Mucosa of gallbladder (tissue), 1 donor: Measurements from ENCODE around the gene VAMP5. TPM values are rescaled to one million over a fixed set of nuclear protein-coding genes. Genes with fewer than 3 reads are reported as not detected.
A peak's percentile ranks its signal among the peaks of the same experiment; 100 is the strongest.
"Not testable (repeated sequence)": the region's sequence is repeated elsewhere in the genome, so short reads cannot be mapped to it uniquely, and the experiment has no call there.

Experiments used
- DNase-seq: peaks from one replicate; pipeline ENCODE4 v3.0.0-alpha.2; 2020; ENCODE audit warnings: low spot score
- total RNA-seq: library from RNA; stranded (reverse); gene quantifications from one replicate; pipeline ENCODE4 v1.2.1, GENCODE V29; 2021
- donor health status: DM: no; HTN: no; CAD: no.

The VAMP5 gene
- total RNA-seq, 1 donor from 2014 or later, result 48.8 TPM

DNA sequence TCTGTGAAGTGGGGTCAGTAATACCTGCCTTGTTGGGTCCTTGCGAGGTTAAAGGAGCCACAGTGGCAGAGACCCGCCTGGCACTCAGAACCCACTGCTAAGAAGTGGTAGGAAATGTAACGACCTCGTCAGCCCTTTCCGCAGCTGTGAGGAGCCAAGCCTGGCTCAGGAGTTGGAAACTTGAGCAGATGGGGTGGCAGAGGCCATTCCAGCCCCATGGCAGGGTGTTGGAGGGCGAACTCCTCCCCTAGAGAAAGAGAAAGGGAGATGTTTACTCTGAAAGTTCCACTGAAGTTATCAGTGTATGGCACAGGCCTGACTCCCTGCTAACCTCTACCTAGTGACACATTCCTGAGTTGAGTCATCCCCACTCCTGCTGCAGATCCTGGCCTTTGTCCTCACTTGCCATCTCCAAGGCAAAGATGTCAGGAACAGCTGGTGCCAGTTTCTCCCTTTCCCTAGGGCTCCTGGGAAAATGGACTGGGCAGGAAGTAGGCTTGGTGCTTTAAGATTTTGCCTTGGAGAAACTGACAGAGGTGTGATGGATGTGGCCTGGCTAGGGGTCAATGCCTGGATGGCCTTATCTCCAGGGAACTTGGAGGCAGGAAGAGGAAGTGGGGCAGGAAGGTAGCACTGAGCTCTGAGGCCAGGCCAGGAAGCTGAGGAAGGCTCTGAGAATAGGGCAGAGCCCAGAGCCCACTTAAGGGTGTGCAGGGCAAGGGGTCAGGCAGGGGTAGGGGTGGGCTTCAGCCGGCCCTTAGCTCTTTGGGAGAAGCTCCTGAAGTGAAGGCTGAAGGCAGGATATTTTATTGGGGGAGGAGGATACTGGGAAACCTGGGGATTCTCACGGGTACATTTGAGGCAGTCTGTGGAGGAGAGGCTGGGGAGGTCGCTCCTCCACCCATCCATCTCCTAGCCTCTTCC, 888 bp downstream of the VAMP5 start:
- DNase-seq, result peak; percentile 81

DNA sequence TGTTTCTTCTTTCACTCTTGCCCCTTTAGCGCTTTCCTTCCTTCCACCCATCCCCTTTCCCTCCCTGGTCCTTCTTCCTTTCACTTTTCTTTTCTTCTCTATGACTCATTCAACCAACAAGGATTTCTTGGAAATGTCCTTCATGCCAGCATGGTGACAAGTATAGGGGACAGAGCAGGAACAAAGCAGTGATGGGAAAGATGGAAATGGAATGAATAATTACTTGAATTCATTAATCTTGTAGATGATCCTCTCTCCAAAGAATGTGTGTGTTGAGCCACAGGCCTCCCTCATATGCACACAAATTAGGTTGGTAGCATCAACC, 1.5 kb downstream of the VAMP5 start:
- no peak for DNase-seq

DNA sequence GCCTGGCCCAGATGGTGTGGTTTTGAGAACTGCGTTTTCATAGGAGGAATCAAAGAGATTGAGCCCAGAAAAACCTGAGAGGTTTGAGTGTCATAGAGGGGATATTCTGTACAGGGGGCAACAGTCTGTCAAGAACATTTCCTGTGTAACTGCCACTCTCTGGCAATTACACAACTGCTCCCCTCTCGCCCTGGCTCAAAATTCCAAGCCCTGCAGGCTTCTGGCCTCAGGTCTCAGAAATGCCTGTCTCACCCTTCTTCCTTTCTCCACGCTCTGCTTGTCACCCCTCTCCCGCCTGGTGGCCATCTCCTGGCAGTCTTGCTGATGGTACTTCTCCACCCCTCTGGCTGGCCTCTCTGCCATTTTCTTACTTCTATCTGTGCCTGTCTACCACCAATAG, 4.0 kb downstream of the VAMP5 start:
- no peak for DNase-seq

DNA sequence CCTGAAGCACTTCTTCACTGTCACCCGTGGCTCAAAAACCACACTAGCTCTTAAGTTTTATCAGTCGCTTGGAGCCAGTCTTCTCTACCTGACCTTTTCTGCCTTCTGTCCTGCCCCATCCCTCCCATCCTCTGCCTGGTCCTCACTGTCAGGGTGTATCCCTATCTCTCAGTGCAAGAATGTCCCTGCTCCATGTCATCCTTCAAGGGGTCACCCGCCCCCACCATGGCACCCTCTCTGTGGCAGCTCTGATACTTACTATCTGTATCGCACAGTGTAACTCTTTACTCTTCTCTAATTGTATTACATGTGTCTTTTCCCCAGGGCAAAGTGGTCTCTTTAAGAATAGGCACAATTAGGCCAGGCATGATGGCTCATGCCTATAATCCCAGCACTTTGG, 4.4 kb downstream of the VAMP5 start:
- no peak for DNase-seq

- no peak for DNase-seq
These were observed 5.0 kb downstream of the VAMP5 start for GRCh38 chr2:85589181-85589580.

DNA sequence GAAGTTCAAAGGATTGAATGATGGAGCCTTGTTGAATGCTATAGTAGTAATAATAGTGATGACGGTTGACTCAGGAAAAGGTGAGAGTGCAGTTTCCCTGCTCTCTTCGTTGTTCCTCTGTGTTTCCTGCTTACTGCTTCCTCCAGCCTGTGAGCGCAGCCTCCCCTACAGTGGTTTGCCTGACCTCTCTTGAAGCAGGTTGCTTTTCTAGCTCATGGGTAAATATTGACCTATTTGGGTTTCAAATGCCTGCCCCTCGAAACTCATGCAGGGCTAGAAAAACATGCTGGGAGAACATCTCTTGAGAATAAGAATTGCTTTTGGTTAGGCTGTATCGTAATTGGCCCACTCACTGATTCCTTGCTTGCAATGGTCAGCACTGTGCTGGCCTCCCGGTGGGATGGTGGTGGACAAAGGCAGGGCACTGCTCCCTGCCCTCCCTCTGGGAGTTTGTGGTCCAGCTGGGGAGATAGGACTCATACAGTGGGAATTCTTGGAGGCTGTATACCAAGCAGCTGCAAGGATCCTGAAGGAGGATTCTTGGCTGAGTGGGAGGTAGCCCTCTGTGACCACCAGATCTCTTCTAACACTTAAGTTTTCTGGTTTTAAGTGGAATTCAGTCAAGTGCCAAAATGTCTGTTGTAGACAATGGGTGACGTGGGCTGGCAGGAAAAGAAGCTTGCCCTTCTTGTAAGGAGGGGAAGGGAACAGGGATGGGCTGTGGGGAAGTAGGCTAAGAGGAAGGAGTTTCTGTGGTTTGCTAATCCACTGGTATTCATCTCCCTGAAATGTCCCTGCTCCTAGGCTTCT, 6.0 kb downstream of the VAMP5 start:
- DNase-seq, result no peak

GRCh38 chr2:85590950-85591349, 6.7 kb downstream of the VAMP5 start:
- DNase-seq, result no peak

DNA sequence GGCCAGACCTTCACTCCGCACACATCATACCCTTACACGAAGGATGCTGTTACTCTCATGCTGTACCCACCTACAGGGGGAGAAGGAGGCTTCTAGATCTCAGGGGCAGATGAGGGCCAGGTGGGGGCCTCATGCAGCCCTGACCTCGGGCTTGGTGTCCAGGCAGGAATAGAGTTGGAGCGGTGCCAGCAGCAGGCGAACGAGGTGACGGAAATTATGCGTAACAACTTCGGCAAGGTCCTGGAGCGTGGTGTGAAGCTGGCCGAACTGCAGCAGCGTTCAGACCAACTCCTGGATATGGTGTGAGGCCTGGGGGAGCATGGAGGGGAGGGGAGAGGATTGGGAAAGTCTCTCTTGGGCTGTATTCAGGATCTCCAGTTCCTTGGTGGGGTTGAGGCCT, 7.3 kb downstream of the VAMP5 start:
- DNase-seq, result no peak

DNA sequence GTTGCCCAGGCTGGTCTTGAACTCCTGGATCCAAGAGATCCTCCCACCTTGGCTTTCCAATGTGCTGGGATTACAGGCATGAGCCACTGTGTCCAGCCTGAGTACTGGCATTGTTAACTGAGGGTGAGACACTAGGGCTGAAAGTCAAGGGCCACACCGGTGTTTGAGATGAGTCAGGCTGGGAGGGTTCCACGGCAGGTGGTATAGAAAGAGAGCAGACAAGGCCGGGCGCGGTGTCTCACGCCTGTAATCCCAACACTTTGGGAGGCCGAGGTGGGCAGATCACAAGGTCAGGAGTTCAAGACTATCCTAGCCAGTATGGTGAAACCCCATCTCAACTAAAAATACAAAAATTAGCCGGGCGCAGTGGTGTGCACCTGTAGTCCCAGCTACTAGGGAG, 8.1 kb downstream of the VAMP5 start:
- not testable (repeated sequence) for DNase-seq

DNA sequence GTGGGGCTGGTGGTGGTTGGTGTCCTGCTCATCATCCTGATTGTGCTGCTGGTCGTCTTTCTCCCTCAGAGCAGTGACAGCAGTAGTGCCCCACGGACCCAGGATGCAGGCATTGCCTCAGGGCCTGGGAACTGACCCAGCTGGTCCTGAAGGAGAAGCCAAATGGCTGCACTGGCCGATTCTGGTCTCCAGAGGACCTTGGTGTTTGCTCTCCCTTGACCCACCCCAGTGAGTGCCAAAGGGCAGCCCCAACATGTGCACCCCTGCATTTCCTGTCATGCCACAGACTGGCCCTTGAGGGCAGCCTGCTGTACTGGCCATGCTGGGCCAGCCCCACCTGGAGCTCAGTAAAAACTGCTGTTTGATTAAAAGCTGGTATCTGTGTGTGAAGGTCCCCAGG, 8.8 kb downstream of the VAMP5 start:
- no peak for DNase-seq

DNA sequence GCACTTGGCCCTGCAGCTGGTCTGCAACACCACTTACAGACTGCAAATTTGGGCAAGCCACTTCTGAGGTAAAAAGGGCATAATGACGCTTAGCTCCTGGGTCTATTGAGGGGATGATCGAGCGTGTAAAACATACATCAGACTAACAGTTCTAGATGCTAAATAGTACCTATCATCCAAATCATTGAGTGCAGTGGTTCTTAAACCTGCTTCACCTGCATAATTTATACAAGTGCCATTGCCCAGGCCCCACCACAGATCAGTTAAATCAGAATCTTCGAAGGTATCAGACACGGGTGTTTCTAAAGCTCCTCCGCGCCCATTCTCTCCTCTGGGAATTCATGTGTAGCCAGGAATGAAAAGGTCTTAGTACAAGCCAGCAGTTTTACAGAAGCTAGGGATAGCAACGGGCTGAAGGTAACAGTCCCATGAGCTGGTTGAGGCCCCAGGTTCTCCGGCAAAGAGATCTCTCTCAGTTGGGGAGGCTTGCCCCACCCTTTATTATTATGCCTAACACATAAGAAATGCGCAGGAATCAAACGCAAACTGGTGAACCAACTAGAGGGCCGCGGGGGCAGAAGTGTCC, 10.6 kb downstream of the VAMP5 start:
- no peak for DNase-seq

DNA sequence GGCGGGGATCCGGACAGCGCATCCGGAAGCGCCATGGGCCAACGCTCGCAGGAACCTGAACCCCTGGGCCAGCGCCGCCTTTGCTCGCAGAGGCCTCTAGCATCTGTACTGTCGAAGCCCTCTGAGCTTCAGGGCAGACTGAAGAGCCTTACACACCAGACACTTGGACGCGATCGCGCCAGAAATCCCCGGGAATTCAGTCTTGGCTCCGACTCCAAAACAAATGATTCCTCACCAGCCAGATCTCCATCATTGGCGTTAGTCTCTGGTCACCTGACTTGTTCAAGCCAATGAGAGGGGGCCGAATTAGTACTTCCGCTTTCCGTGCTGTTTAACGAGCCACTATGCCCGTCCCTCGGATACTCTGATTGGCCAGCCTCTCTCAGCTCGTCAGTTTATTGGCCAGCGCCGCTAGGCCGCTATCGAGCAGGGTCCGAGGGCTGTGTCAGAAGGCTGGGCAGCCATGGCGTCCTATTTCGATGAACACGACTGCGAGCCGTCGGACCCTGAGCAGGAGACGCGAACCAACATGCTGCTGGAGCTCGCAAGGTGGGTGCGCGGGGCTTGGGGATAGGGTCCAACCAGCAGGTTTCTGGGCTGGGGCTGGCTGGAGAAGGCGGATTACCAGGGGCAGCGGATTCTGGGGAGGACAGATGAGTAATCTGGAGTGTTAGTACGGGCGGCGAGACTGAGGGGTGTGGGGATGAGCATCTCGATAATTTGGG, 11.2 kb downstream of the VAMP5 start, which contains the start of gene RNF181:
TSS of gene RNF181 (plus strand) at position 445 of the 725 bp plus-strand sequence. CDS start at position 464, 19 bp downstream.
- peak; percentile 98 for DNase-seq

GRCh38 chr2:85596026-85596333, 11.7 kb downstream of the VAMP5 start:
- DNase-seq, result no peak

DNA sequence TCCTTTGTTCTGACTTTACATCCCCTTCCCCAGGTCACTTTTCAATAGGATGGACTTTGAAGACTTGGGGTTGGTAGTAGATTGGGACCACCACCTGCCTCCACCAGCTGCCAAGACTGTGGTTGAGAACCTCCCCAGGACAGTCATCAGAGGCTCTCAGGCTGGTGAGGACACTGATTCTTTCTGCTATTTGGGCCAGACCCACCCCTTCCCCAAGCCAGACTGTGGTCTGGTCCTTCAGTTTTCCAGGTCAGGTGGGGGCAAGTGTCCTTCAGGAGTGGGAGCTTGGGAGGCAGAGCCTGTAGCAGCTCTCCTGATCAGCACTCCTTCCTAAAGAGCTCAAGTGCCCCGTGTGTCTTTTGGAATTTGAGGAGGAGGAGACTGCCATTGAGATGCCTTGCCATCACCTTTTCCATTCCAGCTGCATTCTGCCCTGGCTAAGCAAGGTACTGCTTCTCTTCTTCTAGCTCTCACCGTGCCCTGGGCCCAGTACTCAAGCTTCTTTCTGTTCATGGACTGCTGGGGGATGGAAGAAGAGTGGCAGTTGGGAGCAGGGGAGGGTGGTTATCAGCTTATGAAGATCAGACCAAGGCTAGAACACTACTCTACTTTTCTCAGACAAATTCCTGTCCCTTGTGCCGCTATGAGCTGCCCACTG, 12.4 kb downstream of the VAMP5 start:
- DNase-seq, result no peak

GRCh38 chr2:85597241-85597640, 13.0 kb downstream of the VAMP5 start:
- DNase-seq, result no peak

- no peak for DNase-seq
These were observed 14.5 kb downstream of the VAMP5 start for GRCh38 chr2:85598594-85599340.

GRCh38 chr2:85599468-85600234, 15.4 kb downstream of the VAMP5 start:
- DNase-seq, result no peak

DNA sequence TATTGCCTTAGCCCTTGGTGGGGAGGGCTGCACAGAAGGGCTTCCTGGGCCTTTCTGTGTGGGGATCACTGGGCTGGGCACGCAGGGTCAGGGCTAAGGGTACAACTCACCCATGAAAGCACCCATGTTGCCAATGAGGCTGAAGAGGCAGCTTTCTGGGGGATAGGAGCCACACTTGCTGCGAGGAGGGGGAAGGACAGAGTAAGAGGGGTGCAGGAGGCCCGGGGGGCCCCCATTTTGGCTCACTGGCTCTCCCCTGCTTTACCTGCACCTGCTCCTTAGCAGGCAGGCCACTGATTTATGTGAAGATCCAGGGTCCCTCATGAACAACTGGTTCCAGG, 16.0 kb downstream of the VAMP5 start:
- DNase-seq, result no peak

DNA sequence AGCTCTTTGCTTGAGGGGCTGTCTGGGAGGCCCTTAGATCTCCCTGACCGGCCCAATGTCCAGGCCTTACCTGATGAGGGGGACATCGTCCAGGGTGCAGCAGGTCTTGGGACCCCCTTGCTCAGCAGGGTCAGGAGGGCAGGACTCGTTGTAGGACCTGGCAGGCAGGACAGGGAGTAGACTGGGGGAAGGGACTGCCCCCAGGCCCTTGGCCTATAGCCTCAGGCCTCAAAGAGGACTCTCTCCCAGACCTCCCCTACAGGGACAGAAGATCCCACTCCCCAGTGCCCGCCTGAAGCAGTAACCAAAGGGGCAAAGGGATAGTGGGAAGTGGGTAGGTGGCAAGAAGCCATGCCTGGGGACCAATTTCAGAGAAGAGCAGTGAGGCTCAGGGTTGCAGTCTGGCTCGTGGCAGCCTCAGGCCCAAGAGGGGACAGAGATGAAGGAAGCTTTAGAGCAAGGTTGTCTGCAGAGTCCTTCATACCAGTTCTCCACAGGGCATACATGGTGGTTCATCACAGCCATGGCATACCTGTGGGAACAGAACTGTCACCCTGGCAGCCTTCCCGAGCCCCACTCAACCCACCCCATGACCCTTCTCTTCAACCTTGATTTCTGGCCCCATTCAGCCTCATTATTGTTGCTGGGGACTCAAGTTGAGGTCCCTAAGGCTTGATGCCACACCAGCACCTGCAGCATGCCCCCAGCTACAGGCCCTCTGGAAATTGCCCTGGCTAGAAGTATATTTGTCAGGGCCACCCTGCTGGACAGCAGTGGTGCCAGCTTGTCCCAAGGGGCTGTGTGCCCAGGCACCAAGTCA, 16.9 kb downstream of the VAMP5 start:
- DNase-seq, result no peak
